Panc1 (cell line): ENCODE measurements around the gene PRPF18. TPM values are rescaled to one million over a fixed set of nuclear protein-coding genes. Genes with fewer than 3 reads are reported as not detected.

Source experiments
- ATAC-seq: fragments of 200-7000 bp; cut with Tn5 transposase; 2 replicates; pipeline ENCODE4 v1.9.1; 2020; ENCODE audit warnings: mild to moderate bottlenecking, moderate library complexity
- BruUV-seq: library from RNA; stranded (reverse); fragments of 400-500 nt; replicated peaks from 2 replicates; lab custom pipeline; 2021; lab: Mats Ljungman, UMichigan
- CTCF ChIA-PET: fragments of 300-600 bp; sonication (Branson Sonifier 250); formaldehyde crosslinking; loops from one replicate; lab custom pipeline; 2022; ENCODE audit warnings: antibody characterized with exemption; lab: Charles Lee
- POLR2A ChIA-PET: fragments of 300-600 bp; sonication (Branson Sonifier 250); formaldehyde crosslinking; loops from one replicate; lab custom pipeline; 2022; ENCODE audit warnings: antibody characterized with exemption; lab: Charles Lee
- DNase-seq: peaks from one replicate; pipeline ENCODE4 v3.0.0-alpha.2; 2010; ENCODE audit warnings: low read depth, low spot score
- H3K27ac ChIP-seq: 2 replicates; pipeline ENCODE4 v1.5.1; 2011; ENCODE audit warnings: mild to moderate bottlenecking, low read length, inconsistent platforms
- H3K27me3 ChIP-seq: fragments of 200-500 bp; sonication (Bioruptor generic); 2 replicates; pipeline ENCODE4 v1.6.0; 2014; ENCODE audit warnings: low read length, inconsistent platforms; ENCODE audit not compliant: control insufficient read depth, insufficient read depth
- H3K36me3 ChIP-seq: fragments of 200-500 bp; sonication (Bioruptor generic); 2 replicates; pipeline ENCODE4 v1.5.1; 2014; ENCODE audit warnings: inconsistent platforms, mild to moderate bottlenecking, low read length, moderate library complexity; ENCODE audit not compliant: control insufficient read depth, insufficient read depth
- H3K4me1 ChIP-seq: 2 replicates; pipeline ENCODE4 v1.5.1; 2011; ENCODE audit warnings: inconsistent platforms, mild to moderate bottlenecking, low read length, moderate library complexity; ENCODE audit not compliant: control insufficient read depth, insufficient read depth
- H3K4me3 ChIP-seq, 2 experiments: 2 replicates each; pipeline ENCODE4 v1.5.1; 2011 to 2012; ENCODE audit warnings: low read depth in 2 of 2, low read length in 2 of 2, mild to moderate bottlenecking in 2 of 2, inconsistent platforms in 1 of 2, moderate library complexity in 1 of 2
- H3K9me3 ChIP-seq: fragments of 200-500 bp; sonication (Bioruptor generic); 2 replicates; pipeline ENCODE4 v1.5.1; 2014; ENCODE audit warnings: low read depth, mild to moderate bottlenecking, inconsistent platforms, low read length, moderate library complexity; ENCODE audit not compliant: control insufficient read depth, insufficient read depth
- POLR2AphosphoS5 ChIP-seq: IDR thresholded peaks from 2 replicates; pipeline ENCODE4 v1.6.1; 2012; ENCODE audit warnings: mild to moderate bottlenecking, low read depth, low read length, moderate library complexity
- SIN3A ChIP-seq: IDR thresholded peaks from 2 replicates; pipeline ENCODE4 v1.6.1; 2012; ENCODE audit warnings: low read depth, mild to moderate bottlenecking, low read length, moderate library complexity, borderline replicate concordance; ENCODE audit not compliant: insufficient read depth
- TCF7L2 ChIP-seq: IDR thresholded peaks from 2 replicates; pipeline ENCODE4 v1.6.1; 2011; ENCODE audit warnings: mild to moderate bottlenecking, low read depth, low read length, inconsistent platforms
- in situ Hi-C: cut with HindIII; loops from 2 replicates; pipeline ENCODE4 v1.10.0; 2016; ENCODE audit warnings: low sequenced_read_pairs, low pct_unique_long_range_greater_than_20kb
- intact Hi-C: fragments of 100-400 bp; cut with micrococcal nuclease; formaldehyde crosslinking; loops from one replicate; pipeline ENCODE4 v1.10.0; 2022; ENCODE audit not compliant: unreplicated experiment
- total RNA-seq: library from RNA; stranded (reverse); gene quantifications from one replicate; pipeline ENCODE4 v1.2.1, GENCODE V29; 2021; ENCODE audit not compliant: unreplicated experiment
- TF ChIP-seq, protein P1 (sequence below), 2 experiments: IDR thresholded peaks; 2 replicates each; pipeline ENCODE4 v1.6.1; 2011 to 2012; ENCODE audit warnings: low read depth in 2 of 2, control low read depth in 1 of 2, low read length in 1 of 2, mild to moderate bottlenecking in 1 of 2, moderate library complexity in 1 of 2; ENCODE audit not compliant: insufficient read depth in 1 of 2
- TF ChIP-seq, protein P2 (sequence below): fragments of 450-650 bp; IDR thresholded peaks from 2 replicates; pipeline ENCODE4 v1.5.1; 2017; ENCODE audit warnings: mild to moderate bottlenecking

The PRPF18 gene
- total RNA-seq, 1 experiment from 2014 or later = 12.0 TPM

DNA sequence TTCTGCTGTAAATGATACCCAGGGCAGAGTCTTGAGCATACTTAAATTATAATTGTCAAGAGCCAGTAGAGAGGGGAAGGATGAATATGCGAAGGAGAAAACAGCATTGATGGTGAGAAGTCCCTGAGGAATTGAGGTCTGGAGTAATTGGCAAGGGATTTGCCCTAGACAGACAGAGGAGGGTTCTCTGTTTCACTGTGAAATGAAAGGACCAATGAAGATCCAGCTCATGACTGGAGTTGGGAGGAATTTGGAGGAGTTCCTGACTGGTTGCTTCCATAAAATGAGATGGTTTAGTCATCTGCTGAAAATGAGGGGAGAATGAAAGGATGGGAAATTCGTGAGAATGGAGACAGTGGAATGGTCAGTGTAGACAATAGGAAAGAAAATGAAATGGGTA is 6.8 kb downstream of the PRPF18 start:
- BruUV-seq = no TSS peak
- DNase-seq = no peak
- Histone ChIP-seq H3K4me3 (no peak overlapping the region), H3K9me3 (no peaks in the 10 kb centered on the region), H3K27ac (no peak overlapping the region), H3K36me3 (no peaks in the 10 kb centered on the region), H3K27me3 (no peaks in the 10 kb centered on the region), H3K4me1 (no peaks in the 10 kb centered on the region)
- CTCF ChIA-PET = no interaction called here
- ATAC-seq = no peak
- intact Hi-C loops = no loop called here
- in situ Hi-C loops = no loop called here
- POLR2A ChIA-PET = no interaction called here
- TF ChIP-seq TCF7L2 (no peak), POLR2AphosphoS5 (no peak), SIN3A (no peak)
- TF ChIP-seq, protein P1, sequence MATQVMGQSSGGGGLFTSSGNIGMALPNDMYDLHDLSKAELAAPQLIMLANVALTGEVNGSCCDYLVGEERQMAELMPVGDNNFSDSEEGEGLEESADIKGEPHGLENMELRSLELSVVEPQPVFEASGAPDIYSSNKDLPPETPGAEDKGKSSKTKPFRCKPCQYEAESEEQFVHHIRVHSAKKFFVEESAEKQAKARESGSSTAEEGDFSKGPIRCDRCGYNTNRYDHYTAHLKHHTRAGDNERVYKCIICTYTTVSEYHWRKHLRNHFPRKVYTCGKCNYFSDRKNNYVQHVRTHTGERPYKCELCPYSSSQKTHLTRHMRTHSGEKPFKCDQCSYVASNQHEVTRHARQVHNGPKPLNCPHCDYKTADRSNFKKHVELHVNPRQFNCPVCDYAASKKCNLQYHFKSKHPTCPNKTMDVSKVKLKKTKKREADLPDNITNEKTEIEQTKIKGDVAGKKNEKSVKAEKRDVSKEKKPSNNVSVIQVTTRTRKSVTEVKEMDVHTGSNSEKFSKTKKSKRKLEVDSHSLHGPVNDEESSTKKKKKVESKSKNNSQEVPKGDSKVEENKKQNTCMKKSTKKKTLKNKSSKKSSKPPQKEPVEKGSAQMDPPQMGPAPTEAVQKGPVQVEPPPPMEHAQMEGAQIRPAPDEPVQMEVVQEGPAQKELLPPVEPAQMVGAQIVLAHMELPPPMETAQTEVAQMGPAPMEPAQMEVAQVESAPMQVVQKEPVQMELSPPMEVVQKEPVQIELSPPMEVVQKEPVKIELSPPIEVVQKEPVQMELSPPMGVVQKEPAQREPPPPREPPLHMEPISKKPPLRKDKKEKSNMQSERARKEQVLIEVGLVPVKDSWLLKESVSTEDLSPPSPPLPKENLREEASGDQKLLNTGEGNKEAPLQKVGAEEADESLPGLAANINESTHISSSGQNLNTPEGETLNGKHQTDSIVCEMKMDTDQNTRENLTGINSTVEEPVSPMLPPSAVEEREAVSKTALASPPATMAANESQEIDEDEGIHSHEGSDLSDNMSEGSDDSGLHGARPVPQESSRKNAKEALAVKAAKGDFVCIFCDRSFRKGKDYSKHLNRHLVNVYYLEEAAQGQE (IDR thresholded peaks at IDR 0.05; ENCODE audit: insufficient read depth in 1 of 2, low read depth in 2 of 2, low read length in 1 of 2) = no peak
- TF ChIP-seq, protein P2, sequence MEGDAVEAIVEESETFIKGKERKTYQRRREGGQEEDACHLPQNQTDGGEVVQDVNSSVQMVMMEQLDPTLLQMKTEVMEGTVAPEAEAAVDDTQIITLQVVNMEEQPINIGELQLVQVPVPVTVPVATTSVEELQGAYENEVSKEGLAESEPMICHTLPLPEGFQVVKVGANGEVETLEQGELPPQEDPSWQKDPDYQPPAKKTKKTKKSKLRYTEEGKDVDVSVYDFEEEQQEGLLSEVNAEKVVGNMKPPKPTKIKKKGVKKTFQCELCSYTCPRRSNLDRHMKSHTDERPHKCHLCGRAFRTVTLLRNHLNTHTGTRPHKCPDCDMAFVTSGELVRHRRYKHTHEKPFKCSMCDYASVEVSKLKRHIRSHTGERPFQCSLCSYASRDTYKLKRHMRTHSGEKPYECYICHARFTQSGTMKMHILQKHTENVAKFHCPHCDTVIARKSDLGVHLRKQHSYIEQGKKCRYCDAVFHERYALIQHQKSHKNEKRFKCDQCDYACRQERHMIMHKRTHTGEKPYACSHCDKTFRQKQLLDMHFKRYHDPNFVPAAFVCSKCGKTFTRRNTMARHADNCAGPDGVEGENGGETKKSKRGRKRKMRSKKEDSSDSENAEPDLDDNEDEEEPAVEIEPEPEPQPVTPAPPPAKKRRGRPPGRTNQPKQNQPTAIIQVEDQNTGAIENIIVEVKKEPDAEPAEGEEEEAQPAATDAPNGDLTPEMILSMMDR = no peak

DNA sequence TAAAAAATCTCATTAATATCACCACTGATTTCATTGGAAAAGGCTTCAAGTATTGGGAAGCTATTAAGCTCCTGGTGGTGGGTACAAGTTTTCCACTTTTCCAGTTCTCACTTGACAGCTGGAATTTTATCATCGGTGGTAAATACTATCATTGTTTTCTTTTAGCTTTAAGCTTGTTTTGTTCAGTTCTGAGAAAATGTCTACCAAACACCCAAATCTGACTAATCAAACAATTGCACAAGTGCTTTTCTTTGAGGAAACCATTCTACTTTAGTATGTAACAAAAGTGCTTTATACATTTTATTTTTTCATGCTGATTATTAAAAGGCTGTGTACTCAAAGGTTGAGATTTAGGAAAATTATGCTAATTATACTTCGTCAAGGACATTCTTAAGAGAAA is 7.9 kb downstream of the PRPF18 start:
- H3K36me3 ChIP-seq = no peaks in the 10 kb centered on the region
- in situ Hi-C loops = no loop called here
- no TSS peak for BruUV-seq

More for the DNA sequence above, 7.9 kb downstream of the PRPF18 start:
- TF ChIP-seq, protein P1 (IDR thresholded peaks at IDR 0.05; ENCODE audit: insufficient read depth in 1 of 2, low read depth in 2 of 2, low read length in 1 of 2) = no peak
- TF ChIP-seq, protein P2 = no peak
- TF ChIP-seq POLR2AphosphoS5 = no peak
- no peak for TF ChIP-seq SIN3A
- TF ChIP-seq TCF7L2 = no peak
- ATAC-seq = no peak
- intact Hi-C loops = no loop called here
- no peaks in the 10 kb centered on the region for H3K4me1 ChIP-seq
- CTCF ChIA-PET = no interaction called here
- POLR2A ChIA-PET = no interaction called here
- no peaks in the 10 kb centered on the region for H3K27me3 ChIP-seq
- DNase-seq = no peak
- no peak overlapping the region for H3K27ac ChIP-seq
- no peak overlapping the region for H3K4me3 ChIP-seq
- no peaks in the 10 kb centered on the region for H3K9me3 ChIP-seq
